GM06990 (cell line): ENCODE data around the gene PHACTR1.
"Not testable (repeated sequence)": the region's sequence is repeated elsewhere in the genome, so short reads cannot be mapped to it uniquely, and the experiment has no call there.

Experiments used
- DNase-seq: peaks from one replicate; pipeline ENCODE4 v3.0.0-alpha.2; 2011; ENCODE audit not compliant: insufficient read length; ENCODE audit errors: extremely low read depth
- H3K27me3 ChIP-seq: replicated peaks from 2 replicates; pipeline ENCODE4 v1.6.0; 2011; ENCODE audit warnings: low read length; ENCODE audit not compliant: control insufficient read depth, insufficient read depth
- H3K36me3 ChIP-seq: 2 replicates; pipeline ENCODE4 v1.5.1; 2011; ENCODE audit warnings: low read length; ENCODE audit not compliant: control insufficient read depth, insufficient read depth
- H3K4me3 ChIP-seq: replicated peaks from 2 replicates; pipeline ENCODE4 v1.5.1; 2011; ENCODE audit warnings: low read depth, mild to moderate bottlenecking, control low read depth, low read length
- TF ChIP-seq, protein P1 (sequence below): IDR thresholded peaks from 2 replicates; pipeline ENCODE4 v1.5.1; 2011; ENCODE audit warnings: low read length, control low read depth, mild to moderate bottlenecking, inconsistent platforms; ENCODE audit not compliant: insufficient read depth, poor library complexity, severe bottlenecking

PHACTR1 gene

DNA sequence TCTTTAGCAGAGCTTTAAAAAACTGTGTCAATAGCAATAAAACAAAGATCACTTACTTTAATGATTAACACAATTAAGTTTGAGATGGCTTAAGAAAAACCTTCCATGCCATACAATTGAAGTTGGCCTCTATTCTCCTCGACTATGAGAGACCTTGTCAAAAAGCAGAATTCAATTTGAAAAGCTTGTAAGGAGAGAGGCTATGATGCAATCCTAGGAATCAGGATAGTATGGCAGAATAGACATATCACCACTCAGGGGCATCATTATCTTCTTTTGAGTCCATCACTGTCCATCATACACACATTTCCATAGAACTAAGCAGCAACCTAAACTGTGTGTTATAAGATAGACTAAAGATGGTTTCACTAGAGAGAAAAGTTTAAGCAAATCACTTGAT lies 594.6 kb downstream of the PHACTR1 start:
- Histone ChIP-seq H3K27me3 (no peaks in the 10 kb centered on the region), H3K4me3 (no peak overlapping the region), H3K36me3 (peaks cover 14% of the 10 kb centered on the region)
- TF ChIP-seq, protein P1, sequence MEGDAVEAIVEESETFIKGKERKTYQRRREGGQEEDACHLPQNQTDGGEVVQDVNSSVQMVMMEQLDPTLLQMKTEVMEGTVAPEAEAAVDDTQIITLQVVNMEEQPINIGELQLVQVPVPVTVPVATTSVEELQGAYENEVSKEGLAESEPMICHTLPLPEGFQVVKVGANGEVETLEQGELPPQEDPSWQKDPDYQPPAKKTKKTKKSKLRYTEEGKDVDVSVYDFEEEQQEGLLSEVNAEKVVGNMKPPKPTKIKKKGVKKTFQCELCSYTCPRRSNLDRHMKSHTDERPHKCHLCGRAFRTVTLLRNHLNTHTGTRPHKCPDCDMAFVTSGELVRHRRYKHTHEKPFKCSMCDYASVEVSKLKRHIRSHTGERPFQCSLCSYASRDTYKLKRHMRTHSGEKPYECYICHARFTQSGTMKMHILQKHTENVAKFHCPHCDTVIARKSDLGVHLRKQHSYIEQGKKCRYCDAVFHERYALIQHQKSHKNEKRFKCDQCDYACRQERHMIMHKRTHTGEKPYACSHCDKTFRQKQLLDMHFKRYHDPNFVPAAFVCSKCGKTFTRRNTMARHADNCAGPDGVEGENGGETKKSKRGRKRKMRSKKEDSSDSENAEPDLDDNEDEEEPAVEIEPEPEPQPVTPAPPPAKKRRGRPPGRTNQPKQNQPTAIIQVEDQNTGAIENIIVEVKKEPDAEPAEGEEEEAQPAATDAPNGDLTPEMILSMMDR = no peak
- DNase-seq = no peak

GRCh38 chr6:13314806-13315205 lies 598.2 kb downstream of the PHACTR1 start:
- H3K4me3 ChIP-seq = no peak overlapping the region
- no peak for DNase-seq
- peaks cover 15% of the 10 kb centered on the region for H3K36me3 ChIP-seq
- TF ChIP-seq, protein P1 = no peak
- H3K27me3 ChIP-seq = no peaks in the 10 kb centered on the region

DNA sequence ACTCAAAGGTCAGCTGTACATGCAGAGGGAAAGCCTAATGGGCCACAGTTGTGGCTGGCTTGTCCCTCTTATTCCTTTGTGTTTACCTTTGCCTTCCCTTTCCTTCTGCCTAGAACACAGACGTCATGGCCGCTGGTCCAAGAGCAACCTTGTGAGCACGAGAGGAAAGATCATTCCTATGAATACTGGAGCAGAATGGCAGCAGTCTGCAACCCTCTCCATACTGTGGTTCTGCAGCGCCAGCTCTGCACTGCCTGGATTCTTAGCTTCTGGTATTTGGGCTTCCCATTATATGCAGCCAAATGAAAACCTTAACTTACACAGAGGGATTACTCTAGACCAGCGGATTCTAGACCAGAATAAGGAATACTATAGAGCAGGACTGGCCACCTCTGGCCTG lies 599.3 kb downstream of the PHACTR1 start:
- no peak overlapping the region for H3K4me3 ChIP-seq
- TF ChIP-seq, protein P1 = no peak
- H3K36me3 ChIP-seq = peaks cover 21% of the 10 kb centered on the region
- DNase-seq = no peak
- no peaks in the 10 kb centered on the region for H3K27me3 ChIP-seq

DNA sequence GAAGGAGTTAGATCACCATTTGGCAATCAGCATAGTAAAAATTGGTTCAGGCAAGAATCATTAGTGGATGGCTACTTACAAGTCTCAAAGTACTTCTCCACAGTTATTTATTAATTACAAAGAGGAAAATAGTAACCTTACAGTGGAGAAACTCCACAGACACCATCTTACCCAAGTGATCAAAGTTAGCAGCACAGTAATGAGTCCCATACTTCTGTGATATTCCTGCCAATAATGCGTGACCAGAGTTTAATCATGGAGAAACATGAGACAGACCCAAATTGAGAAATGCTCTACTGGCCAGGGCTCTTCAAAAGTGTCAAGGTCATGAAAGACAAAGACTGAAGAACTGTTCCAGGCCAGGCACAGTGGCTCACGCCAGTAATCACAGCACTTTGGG lies 602.3 kb downstream of the PHACTR1 start:
- Histone ChIP-seq H3K27me3 (no peaks in the 10 kb centered on the region), H3K4me3 (no peak overlapping the region), H3K36me3 (peaks cover 20% of the 10 kb centered on the region)
- TF ChIP-seq, protein P1 = no peak
- DNase-seq = no peak

DNA sequence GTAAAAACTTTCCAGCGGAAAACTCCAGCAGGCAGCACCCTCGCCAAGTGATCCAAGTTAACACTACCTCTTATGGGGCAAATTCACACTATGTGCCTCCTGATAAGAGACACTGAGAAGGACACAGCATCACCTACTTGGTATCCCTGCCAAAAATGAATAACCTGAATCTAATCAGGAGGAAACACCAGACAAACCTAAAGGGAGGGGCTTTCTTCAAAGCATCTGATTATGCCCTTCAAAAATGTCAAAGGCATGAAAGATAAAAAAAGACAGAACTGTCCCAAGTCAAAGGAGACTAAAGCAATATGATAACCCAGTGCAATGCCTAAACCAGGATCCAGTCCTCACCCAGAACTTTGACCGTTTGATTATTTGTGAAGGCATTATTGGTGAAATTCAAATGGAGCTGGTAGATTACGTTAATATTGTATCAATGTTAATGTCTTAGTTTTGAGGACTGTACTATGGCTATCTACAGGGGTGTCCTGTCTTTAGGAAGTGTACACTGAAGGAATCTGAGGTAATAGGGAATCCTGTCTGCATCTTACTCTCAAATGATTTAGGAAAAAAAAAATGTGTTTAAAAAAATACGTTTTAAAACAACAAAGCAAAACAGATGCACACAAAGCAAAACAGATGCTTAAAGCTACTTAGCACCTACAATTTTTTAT lies 603.5 kb downstream of the PHACTR1 start:
- TF ChIP-seq, protein P1 = no peak
- H3K4me3 ChIP-seq = no peak overlapping the region
- no peak for DNase-seq
- peaks cover 18% of the 10 kb centered on the region for H3K36me3 ChIP-seq
- H3K27me3 ChIP-seq = no peaks in the 10 kb centered on the region

GRCh38 chr6:13326031-13326586 lies 609.5 kb downstream of the PHACTR1 start:
- H3K27me3 ChIP-seq, H3K4me3 ChIP-seq, H3K36me3 ChIP-seq, DNase-seq: not testable (repeated sequence)
